Fibroblast of lung (primary cell): ENCODE measurements around the gene CCL25. TPM values are rescaled to one million over a fixed set of nuclear protein-coding genes. Genes with fewer than 3 reads are reported as not detected.
A peak's percentile ranks its signal among the peaks of the same experiment; 100 is the strongest.
"Not testable (repeated sequence)": the region's sequence is repeated elsewhere in the genome, so short reads cannot be mapped to it uniquely, and the experiment has no call there.

Experiments
- DNase-seq, 2 donors: peaks; one replicate each; pipeline versions ENCODE4 v3.0.0 to v3.0.0-alpha.2; 2010; ENCODE audit warnings: low read depth in 2 of 2
- H2AFZ ChIP-seq: 2 replicates; pipeline ENCODE4 v1.5.1; 2012; ENCODE audit warnings: low read length, control low read depth, inconsistent platforms
- H3K27ac ChIP-seq: 2 replicates; pipeline ENCODE4 v1.5.1; 2011; ENCODE audit warnings: low read length, control low read depth; ENCODE audit not compliant: insufficient read depth
- H3K27me3 ChIP-seq: 2 replicates; pipeline ENCODE4 v1.5.1; 2011; ENCODE audit warnings: mild to moderate bottlenecking, low read length; ENCODE audit not compliant: control insufficient read depth, insufficient read depth
- H3K36me3 ChIP-seq: 2 replicates; pipeline ENCODE4 v1.5.1; 2011; ENCODE audit warnings: low read length; ENCODE audit not compliant: control insufficient read depth, insufficient read depth
- H3K4me1 ChIP-seq: 2 replicates; pipeline ENCODE4 v1.5.1; 2011; ENCODE audit warnings: low read length; ENCODE audit not compliant: control insufficient read depth, insufficient read depth; ENCODE audit errors: extremely low read depth
- H3K4me2 ChIP-seq: 2 replicates; pipeline ENCODE4 v1.5.1; 2011; ENCODE audit warnings: low read length, control low read depth; ENCODE audit not compliant: insufficient read depth; ENCODE audit errors: extremely low read depth
- H3K4me3 ChIP-seq, 4 experiments: fragments of 200-600 bp in 1 of 4; sonication (generic) in 1 of 4; replicated peaks in 1 of 4; 2 replicates each; pipeline ENCODE4 v1.5.1; 2011 to 2016; ENCODE audit warnings: low read length in 4 of 4, low read depth in 3 of 4, mild to moderate bottlenecking in 3 of 4, control low read depth in 2 of 4, inconsistent platforms in 1 of 4, mixed read lengths in 1 of 4; ENCODE audit not compliant: insufficient read depth in 1 of 4; ENCODE audit errors: control extremely low read depth in 1 of 4
- H3K79me2 ChIP-seq: 2 replicates; pipeline ENCODE4 v1.5.1; 2012; ENCODE audit warnings: mild to moderate bottlenecking, low read length, inconsistent platforms; ENCODE audit not compliant: control insufficient read depth, insufficient read depth
- H3K9ac ChIP-seq: 2 replicates; pipeline ENCODE4 v1.5.1; 2011; ENCODE audit warnings: mild to moderate bottlenecking, low read length, control low read depth; ENCODE audit not compliant: insufficient read depth
- H3K9me3 ChIP-seq: 2 replicates; pipeline ENCODE4 v1.5.1; 2012; ENCODE audit warnings: low read depth, low read length; ENCODE audit not compliant: control insufficient read depth, insufficient read depth
- H4K20me1 ChIP-seq: 2 replicates; pipeline ENCODE4 v1.5.1; 2011; ENCODE audit warnings: low read length; ENCODE audit not compliant: control insufficient read depth, insufficient read depth; ENCODE audit errors: extremely low read depth
- EZH2 ChIP-seq: IDR thresholded peaks from 2 replicates; pipeline ENCODE4 v1.5.1; 2012; ENCODE audit warnings: low read length, control low read depth, mild to moderate bottlenecking; ENCODE audit errors: missing control alignments
- polyA plus RNA-seq, 2 donors: library from polyadenylated mRNA; depleted of rRNA in 1 of 2; stranded (reverse) in 1 of 2; unstranded in 1 of 2; fragments of >200 nt; gene quantifications; 2 replicates each; pipeline ENCODE4 v1.2.1, GENCODE V29; 2011 to 2012; ENCODE audit warnings: missing spikeins in 1 of 2
- total RNA-seq: library from RNA; depleted of rRNA; stranded (reverse); fragments of >200 nt; gene quantifications from 2 replicates; pipeline ENCODE4 v1.2.1, GENCODE V29; 2014
- TF ChIP-seq, protein P1 (sequence below), 2 donors: IDR thresholded peaks in 1 of 2; conservative IDR thresholded peaks in 1 of 2; 1 replicate in 1 of 2; 2 replicates in 1 of 2; pipeline ENCODE4 v1.5.1; 2011 to 2012; ENCODE audit warnings: low read length in 2 of 2, control low read depth in 1 of 2, inconsistent platforms in 1 of 2, low read depth in 1 of 2, mild to moderate bottlenecking in 1 of 2

Gene CCL25
- total and polyA plus RNA-seq, 2 donors (not counting 1 experiment from before 2014, with no cell fraction given) = not detected

DNA sequence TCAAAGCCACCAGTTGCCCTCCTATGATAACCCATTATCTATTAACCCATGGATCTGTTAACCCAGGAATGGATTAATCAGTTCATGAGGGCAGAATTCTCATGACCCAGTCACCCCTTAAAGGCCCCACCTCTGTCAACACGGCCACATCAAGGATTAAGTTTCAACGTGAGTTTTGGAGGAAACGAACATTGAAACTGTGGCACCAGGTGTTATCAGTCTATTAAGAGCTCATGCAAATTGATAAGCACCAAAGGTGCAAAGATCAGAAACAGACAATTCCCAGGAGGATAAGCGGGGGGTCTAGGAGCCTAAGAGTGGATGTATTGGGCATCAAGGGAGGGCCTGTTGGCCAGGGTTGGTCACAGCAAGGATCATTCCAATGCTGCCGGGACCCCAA, 27.2 kb upstream of the CCL25 start:
- no peaks in the 10 kb centered on the region for H3K79me2 ChIP-seq
- no peak overlapping the region for H2AFZ ChIP-seq
- no peaks in the 10 kb centered on the region for H3K9me3 ChIP-seq
- H3K4me1 ChIP-seq = no peaks in the 10 kb centered on the region
- TF ChIP-seq EZH2 = no peak
- TF ChIP-seq, protein P1, sequence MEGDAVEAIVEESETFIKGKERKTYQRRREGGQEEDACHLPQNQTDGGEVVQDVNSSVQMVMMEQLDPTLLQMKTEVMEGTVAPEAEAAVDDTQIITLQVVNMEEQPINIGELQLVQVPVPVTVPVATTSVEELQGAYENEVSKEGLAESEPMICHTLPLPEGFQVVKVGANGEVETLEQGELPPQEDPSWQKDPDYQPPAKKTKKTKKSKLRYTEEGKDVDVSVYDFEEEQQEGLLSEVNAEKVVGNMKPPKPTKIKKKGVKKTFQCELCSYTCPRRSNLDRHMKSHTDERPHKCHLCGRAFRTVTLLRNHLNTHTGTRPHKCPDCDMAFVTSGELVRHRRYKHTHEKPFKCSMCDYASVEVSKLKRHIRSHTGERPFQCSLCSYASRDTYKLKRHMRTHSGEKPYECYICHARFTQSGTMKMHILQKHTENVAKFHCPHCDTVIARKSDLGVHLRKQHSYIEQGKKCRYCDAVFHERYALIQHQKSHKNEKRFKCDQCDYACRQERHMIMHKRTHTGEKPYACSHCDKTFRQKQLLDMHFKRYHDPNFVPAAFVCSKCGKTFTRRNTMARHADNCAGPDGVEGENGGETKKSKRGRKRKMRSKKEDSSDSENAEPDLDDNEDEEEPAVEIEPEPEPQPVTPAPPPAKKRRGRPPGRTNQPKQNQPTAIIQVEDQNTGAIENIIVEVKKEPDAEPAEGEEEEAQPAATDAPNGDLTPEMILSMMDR (conservative IDR thresholded peaks at IDR 0.05 in 1 of 2, IDR thresholded peaks at IDR 0.05 in 1 of 2; ENCODE audit: low read depth in 1 of 2, low read length in 2 of 2) = no peak
- no peaks in the 10 kb centered on the region for H3K27me3 ChIP-seq
- H3K4me3 ChIP-seq = no peak overlapping the region
- H3K36me3 ChIP-seq = no peaks in the 10 kb centered on the region
- no peaks in the 10 kb centered on the region for H4K20me1 ChIP-seq
- H3K9ac ChIP-seq = no peak overlapping the region
- no peak for DNase-seq
- H3K27ac ChIP-seq = no peak overlapping the region
- H3K4me2 ChIP-seq = no peak overlapping the region

GRCh38 chr19:8028951-8029491, 23.5 kb upstream of the CCL25 start:
- peak in 1 of 2 donors; percentile 19 for DNase-seq
- no peak overlapping the region for H3K4me3 ChIP-seq
- no peaks in the 10 kb centered on the region for H3K27me3 ChIP-seq
- H3K36me3 ChIP-seq = no peaks in the 10 kb centered on the region
- TF ChIP-seq EZH2 = no peak
- TF ChIP-seq, protein P1 (conservative IDR thresholded peaks at IDR 0.05 in 1 of 2, IDR thresholded peaks at IDR 0.05 in 1 of 2; ENCODE audit: low read depth in 1 of 2, low read length in 2 of 2) = no peak
- no peak overlapping the region for H3K4me2 ChIP-seq
- no peak overlapping the region for H2AFZ ChIP-seq
- H3K79me2 ChIP-seq = no peaks in the 10 kb centered on the region
- H3K4me1 ChIP-seq = no peaks in the 10 kb centered on the region
- H4K20me1 ChIP-seq = no peaks in the 10 kb centered on the region
- no peaks in the 10 kb centered on the region for H3K9me3 ChIP-seq
- H3K9ac ChIP-seq = no peak overlapping the region
- H3K27ac ChIP-seq = no peak overlapping the region

- TF ChIP-seq, protein P1 (conservative IDR thresholded peaks at IDR 0.05 in 1 of 2, IDR thresholded peaks at IDR 0.05 in 1 of 2; ENCODE audit: low read depth in 1 of 2, low read length in 2 of 2) = no peak
- no peak for TF ChIP-seq EZH2
- H3K27me3 ChIP-seq = no peaks in the 10 kb centered on the region
- no peaks in the 10 kb centered on the region for H3K9me3 ChIP-seq
- no peaks in the 10 kb centered on the region for H3K79me2 ChIP-seq
- H3K36me3 ChIP-seq = no peaks in the 10 kb centered on the region
- no peak overlapping the region for H3K9ac ChIP-seq
- no peak overlapping the region for H3K27ac ChIP-seq
- H3K4me1 ChIP-seq = no peaks in the 10 kb centered on the region
- no peak overlapping the region for H2AFZ ChIP-seq
- H4K20me1 ChIP-seq = no peaks in the 10 kb centered on the region
- DNase-seq = no peak
- no peak overlapping the region for H3K4me3 ChIP-seq
- no peak overlapping the region for H3K4me2 ChIP-seq
Observed at GRCh38 chr19:8030960-8031359, 21.6 kb upstream of the CCL25 start.

DNA sequence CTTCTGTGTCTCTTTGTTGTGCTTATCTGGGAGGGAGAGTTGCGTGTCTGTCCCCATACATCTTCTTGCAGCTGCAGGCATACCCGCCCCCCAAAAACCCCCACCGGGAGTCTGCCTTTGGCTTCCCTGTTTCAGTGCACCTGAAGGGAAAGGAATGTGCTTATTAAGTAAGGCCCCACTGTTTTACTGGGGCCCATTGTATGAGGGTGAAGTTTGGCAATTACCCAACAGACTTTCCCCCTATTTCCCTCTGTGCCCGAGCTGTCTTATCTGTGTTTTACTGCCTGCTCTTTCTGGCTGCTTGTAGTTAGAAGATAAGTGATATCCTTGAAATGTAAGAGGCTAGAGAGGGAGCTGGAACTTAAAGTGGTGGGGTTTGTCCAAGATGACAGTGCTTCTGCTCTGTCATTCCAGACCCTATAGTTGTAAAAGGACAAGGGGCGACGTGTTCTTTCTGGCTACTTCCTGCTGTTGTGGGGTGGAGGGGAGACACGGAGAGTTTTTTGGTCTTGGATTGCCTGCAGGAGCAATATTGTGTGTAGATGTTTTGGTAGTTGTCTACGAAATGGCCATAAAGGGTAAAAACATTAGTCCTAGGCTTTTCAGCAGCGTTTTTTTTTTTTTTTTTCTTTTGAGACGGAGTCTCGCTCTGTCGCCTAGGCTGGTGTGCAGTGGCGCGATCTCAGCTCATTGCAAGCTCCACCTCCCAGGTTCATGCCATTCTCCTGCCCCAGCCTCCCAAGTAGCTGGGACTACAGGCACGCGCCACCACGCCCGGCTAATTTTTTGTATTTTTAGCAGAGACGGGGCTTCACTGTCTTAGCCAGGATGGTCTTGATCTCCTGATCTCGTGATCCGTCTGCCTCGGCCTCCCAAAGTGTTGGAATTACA, 19.0 kb upstream of the CCL25 start:
- not testable (repeated sequence) for H3K9ac ChIP-seq, H3K27me3 ChIP-seq, H3K4me3 ChIP-seq, H2AFZ ChIP-seq, H3K27ac ChIP-seq, DNase-seq, H3K4me2 ChIP-seq, H3K36me3 ChIP-seq, H3K9me3 ChIP-seq, H4K20me1 ChIP-seq, H3K79me2 ChIP-seq, H3K4me1 ChIP-seq
